ENCODE measurements around the gene GRIK1.

- TF ChIP-seq EZH2phosphoT487 (IDR thresholded peaks at IDR 0.05; ENCODE audit: insufficient read depth, low read depth) (no peak), EZH2 (IDR thresholded peaks at IDR 0.05; ENCODE audit: insufficient read depth, poor library complexity, severe bottlenecking) (no peak)
These were observed 325.9 kb downstream of the GRIK1 start for GRCh38 chr21:29613877-29614276.
